ENCODE measurements around the gene TMEM9B.
A peak's percentile ranks its signal among the peaks of the same experiment; 100 is the strongest.
"Not testable (repeated sequence)": the region's sequence is repeated elsewhere in the genome, so short reads cannot be mapped to it uniquely, and the experiment has no call there.

Gene TMEM9B

DNA sequence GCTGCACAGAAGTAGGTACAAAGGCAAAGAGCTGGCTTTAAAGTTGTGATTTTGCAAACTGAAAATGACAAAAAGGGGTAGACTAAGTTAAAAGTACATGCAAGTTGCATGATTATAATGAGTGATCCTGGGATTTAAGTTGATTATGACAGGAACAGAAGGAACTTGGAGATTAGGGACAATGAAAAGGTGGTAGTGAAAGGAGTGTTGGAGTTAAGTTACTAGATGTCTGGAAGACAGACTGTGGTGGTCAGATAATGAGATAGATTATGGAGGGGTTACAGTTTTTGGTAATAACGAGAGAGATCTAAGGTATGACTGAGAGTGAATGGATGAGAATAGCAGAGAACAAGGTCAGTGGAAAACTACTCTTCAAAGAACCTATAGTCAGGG lies 7.7 kb upstream of the TMEM9B start:
- DNase-seq: no peak

DNA sequence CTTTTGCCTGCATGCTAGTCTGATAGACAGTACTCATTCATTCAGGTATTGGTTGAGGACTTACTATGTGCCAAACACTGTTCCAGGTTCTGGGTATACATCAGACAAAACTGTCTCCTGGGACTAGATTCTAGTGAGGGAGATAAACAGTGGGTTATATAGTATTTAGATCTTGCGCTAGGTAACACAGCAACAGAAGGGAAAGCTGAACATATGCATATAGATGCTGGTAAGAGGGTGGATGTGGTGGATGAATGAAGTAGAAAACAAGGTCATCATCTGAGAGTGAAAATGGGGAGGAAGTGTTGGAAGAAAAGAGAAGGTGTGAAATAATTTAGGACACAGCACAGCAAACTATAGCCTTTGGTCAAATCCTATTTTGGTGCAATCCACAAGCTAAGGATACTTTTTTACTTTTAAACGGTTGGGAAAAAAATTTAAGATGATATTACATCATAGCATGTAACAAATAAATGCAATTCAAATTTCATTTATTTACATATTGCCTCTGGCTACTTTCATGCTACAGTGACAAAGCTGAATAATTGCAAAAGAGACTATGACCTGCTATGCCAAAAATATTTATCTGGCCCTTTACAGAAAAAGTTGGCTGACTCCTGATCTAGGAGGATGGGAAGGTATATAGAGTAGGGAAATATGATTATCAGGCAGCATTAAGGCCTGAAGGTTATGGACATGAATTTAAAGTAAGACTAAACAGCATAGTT lies 7.1 kb upstream of the TMEM9B start:
- DNase-seq: no peak

DNA sequence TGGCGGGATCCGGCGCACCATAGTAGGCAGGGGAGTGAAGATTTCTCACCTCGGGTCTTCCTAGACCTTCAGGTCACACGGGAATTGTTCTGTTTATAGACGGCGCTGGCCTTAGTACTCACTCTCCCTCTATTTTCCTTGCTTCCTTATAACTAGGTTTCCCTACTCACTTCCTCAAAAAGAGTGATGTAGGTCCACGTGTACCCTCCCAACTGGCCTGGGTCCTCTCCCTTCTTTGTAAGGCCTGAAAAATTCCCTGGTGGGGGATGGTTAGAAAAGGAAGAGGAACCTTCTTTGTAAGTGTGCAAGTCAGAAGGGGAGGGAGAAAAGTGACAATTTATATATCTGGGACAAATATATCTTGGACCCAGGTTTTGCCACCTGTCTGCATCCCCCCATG lies 2.9 kb upstream of the TMEM9B start:
- DNase-seq: no peak

DNA sequence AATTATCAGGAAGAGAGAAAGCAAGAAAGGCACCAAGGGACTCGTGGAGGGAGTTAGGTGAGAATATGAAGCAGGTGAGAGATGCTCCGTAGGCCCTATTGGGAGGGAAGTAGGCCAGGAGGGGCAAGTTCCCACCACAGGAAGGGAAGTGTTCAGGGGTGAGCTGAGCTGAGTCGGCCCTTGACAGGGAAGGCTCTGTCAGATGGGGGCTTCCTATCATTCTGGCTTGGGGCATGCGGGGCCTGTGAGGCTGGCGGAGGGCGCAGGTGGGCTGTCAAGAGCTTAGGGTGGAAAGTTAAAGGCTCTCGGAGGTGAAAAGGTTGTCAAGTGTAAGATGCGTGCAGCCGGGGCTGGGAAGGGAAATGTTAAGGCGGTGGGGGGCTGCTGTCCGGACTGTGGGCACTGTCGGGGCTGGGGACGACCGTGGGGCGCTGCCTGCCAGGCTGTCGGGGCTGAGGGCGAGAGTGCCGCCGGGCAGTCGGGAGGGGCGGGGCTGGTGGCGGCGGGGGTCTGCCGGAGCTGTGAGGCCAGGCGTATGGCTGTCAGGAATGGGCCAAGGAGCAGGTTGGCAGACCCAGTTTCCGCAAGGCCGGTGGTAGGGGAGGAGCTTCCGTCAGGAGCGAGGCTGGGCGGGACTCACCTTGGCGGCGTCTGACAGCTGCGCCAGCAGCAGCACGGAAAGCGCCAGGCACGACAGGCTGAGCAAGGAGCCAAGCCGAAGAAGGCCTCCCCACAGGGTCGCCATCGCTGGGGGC lies 496 bp downstream of the TMEM9B start:
- peak; percentile 91 for DNase-seq

DNA sequence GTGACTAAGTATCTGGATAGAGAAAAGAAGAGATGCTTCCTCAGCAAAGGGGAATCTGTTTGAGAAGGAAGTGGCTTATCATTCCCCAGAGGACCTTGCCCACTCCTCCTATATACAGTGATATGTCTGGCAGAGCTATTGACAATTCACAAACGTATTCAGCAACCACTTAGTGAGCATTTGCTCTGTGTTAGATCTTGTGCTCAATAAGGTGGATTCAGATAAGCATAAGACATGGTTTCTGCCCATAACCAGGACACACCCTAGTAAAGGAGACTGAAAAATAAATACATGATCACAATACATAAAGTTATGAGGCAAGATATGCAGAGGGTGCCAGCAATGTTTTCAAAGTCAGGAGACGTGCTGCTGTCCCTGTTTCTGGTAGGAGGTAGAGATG lies 1.4 kb downstream of the TMEM9B start:
- no peak for DNase-seq

DNA sequence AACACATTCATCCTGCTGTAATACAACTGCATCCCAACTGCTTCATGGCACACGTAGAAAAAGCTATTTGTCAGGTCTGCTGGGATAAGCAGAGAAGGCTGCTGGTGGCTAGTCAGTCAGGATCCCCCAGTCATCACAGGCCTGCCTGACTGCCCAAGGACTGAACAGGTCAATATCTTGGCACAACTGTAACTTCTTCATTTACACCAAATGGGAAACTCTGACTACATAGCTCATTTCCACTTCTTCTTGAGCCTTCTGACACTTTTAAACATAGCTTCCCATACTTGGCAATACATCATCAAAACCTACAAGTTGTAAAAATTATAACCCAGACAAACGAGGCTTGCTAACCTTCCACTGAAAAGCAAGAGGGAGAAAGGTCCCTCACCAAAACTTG lies 2.8 kb downstream of the TMEM9B start:
- DNase-seq: no peak

DNA sequence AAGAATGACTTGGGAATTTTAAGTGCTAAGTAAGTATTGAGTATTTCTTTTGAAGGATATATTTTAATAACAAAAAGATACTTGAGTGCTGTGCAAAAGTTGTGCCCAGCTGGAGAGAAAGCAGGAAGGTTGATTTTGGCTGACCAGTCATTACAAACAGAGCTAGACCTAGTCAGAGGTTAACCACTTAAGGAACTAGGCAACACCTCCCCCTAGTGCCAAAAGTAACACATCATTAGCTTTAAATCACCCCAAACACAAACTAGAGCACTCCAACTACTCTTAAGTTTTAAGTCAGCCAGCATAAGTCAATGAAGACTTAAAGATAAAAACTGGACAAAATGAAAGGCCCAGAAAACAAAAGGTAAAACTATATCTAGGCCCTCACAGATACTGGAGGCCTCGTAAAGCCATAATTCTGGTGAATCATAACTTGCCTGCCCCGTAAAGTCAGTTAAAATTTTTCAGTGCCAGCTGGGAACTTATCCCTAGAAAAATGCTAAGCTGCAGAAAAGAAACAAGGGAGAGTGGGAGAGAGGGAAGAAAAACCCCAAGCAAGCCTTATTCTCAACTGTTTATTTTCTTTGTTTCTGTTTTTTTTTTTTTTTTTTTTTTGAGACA lies 4.6 kb downstream of the TMEM9B start:
- DNase-seq: no peak

DNA sequence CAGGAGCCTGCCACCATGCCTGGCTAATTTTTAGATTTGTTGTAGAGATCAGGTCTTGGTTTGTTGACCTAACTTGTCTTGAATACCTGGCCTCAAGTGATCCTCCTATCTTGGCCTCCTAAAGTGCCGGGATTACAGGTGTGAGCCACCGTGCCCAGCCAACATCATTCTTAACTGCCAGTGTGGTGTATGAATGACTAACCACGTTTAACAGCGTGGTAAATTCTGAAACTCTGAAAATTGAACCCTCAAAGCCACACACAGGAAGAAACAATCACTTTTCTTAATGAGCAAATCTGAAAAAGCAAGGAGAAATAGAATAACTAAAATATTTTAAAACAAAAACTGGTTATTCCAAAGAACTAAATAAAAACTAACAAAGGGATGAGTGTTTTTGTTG lies 7.4 kb downstream of the TMEM9B start:
- DNase-seq: no peak

DNA sequence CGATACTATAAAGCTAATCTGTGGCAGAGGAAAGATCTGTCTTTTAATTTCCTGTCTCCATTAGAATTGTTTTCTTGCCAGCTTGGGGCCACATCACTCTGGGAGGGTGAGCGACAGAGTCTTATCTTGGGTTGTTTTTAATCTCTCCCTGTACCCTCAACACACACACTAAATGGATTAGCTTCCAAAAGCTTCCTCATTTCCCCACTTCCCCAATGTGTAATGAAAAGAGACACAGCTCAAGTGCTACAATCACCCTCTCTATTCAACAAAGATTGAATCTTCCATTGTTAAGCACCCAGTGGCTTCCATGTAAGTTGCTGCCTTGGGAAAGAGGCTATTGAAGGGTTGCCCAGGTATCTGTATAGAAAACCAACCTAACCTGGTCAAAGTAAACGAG lies 15.4 kb downstream of the TMEM9B start:
- DNase-seq: no peak

DNA sequence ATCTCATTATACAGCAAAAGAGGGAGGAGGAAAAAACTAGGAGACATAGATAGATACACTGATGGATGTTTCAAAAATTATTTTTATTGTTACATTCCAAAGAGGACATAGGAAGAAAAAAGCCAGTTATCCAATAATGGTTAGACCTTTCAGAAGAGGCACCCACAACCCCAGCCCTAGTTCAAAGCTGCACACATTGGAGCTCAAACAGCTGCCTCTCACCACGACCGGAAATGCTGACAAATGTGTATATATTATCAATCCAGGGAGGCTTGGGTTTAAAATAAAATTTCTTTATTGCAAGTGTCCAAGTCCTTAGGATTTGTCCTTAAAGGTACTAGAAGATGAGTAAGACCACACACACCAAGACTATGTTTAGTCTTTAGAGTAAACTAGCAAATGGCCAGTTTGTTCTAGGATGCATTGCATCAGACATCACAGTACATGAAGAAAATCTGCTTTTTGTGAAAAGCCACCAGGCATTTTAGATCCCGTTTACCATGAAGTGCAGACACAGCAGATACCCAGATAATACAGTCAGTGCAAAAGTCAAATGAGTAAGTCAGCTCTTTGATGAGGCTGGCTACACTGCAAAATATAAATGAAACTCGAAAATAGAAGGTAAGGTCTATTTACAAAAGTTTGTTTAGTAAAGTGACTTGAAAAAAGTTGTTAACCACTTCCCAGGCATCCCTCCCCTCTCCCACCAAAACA lies 16.9 kb downstream of the TMEM9B start:
- no peak for DNase-seq

DNA sequence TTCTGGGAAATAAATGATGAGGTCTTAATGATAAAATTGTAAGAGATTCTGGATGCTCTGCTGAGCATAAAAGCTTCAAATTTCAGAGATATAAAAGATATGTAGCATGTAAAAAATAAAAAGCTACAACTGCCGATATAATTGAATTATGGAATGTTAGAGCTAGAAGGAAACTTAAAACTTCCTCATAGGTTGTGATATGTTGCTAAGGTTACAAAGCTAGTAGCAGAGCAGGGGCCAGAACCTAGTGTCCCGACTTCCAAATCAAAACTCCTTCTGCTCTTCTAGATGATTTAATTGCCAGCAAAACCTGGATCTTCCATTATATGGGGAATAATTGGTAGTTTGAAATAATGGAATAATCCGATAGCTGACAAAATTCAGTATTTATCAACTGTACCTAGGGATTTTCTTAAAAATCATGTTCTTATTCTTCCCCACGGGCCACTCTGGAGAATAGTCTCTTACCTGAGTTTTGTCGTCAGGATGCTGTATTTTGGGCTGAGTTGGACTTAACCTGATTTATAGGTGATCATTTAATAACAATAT lies 21.6 kb downstream of the TMEM9B start, which contains the start of gene ASCL3:
TSS of gene ASCL3 (minus strand) at position 499 of the 549 bp plus-strand sequence. CDS start 4,855 bp downstream, outside the sequence.
- no peak for DNase-seq

DNA sequence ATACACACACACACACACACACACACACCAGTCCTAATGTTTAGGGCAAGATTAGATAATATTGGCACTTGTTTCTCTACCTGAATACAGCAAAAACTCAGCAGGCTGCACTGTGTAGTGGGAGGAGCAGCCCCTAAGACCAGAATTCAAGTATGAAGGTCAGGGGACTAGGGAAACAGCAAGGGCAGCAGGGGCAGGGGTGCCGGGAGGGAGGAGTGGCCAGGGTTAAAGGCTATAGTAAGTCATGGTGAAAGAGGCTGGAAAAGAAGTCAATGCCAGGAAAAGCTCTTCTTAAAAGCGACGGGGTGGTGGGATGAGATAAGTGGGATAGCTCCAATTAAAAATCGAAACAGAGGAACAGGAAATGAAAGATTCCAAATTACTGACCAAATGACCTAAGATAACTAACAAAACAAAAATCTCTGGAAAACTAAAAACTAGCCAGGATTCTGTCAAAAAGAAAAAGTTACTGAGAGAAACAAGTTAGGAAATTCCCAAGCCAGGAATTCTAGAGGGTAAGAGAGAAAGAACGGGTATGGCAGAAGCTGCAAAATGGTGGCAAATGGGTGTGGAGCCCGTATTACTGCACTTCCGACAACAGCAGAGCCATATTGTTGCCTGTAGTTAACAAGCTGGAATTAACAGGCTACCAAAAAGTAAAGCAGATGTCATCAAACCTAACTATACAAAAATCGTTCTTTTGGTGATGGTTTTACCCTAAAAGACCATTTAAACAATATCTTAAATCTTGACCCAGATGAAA lies 22.7 kb downstream of the TMEM9B start:
- no peak for DNase-seq

DNA sequence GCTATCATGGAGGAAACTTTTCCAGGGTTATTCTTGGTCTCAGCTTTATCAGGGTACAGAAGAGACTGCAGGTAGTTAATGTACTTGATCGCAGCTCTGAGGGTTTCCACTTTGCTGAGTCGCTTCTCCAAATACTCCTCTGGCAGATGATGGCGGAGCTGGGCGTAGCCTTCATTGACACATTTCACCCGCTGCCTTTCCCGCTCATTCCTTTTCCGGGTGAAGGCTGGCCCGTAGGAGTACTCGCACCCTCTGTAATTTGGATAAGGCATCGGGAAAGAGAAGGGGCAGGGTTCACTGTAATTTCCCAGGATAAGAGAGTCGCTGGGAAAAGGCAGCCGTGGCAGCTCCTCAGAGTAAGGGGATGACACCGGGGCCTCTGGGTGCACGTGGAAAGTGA lies 26.6 kb downstream of the TMEM9B start:
- no peak for DNase-seq

DNA sequence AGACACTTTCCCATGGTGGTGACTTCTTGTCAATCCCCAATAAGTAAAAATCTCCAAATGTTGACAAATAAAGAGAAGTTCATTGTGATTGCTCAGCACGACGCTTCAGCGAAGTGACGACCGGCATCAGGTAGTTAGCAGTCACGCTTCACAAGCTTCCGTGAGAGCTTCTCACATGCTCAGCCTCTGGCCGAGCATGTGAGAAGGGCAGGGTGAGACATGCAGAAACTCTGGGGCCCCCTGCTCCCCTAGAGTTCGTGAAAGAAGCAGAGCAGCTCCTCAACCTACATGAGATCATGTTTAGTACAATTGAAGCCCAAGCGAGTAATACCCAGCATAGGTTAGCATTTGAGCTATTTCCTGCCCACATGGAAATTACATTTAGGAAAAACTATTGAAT lies 27.1 kb downstream of the TMEM9B start:
- DNase-seq: no peak

DNA sequence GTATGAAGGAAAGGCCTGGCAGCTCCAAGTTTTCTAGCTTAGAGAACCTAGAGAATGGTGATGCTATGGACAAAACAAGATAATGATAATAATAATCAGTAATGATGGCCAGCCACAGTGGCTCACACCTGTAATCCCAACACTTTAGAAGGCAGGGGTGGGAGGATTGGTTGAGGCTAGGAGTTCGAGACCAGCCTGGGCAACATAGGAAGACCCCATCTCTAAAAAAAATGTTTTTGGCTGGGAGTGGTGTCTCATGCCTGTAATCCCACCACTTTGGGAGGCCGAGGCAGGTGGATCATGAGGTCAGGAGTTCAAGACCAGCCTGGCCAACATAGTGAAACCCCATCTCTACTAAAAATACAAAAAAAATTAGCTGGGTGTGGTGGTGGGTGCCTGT lies 28.5 kb downstream of the TMEM9B start:
- not testable (repeated sequence) for DNase-seq

DNA sequence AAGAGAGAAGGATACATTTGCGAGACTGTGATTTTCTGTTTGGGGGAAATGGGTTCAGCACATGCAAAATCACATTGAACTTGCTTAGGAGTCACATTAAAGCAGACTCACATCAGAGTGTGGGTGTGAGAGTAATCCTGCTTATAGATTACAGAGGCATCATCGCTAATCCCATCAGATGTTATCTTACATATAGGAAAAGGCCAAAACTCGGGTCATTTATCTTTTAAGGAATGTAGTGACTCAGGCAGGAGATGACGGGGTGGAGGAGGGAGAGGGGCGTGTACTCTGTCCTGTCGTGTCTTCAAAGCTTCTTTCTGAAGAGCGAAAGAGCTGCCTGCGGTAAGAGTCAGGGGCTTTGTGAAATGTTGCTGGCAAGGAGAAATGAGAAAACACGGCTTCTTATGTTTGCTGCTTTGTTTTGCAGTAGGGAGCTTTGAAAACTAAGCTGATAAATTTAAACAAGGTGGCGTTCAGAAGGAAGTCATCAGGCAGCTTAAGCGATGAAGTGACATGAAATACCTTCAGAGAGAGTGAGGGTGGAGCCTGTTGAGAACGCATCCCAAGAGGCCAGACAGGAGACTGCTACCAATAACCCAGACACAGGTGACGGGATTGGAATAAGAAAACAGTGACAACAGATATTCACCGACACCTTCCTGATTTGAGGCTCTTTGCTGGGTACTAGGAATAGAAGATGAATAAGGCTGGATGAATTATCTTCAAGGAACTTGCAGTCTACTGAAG lies 29.3 kb downstream of the TMEM9B start:
- DNase-seq: no peak

DNA sequence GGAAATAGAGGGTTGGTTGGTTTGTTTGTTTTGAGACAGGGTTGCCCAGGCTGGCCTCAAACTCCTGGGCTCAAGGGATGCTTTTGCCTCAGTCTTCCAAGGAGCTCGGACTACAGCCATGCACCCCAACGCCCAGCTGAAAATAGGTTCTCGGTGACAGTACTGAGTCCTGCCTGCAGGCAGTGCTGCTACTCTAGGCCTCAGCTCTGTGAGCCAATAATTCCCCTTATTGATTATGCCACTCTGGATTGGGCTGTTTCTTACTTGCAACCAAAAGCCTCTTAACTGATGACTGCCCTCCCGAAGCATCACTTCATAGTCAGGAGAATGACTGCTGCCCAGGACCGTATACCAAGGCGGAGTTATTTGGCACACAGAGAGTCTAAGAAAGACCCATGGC lies 30.3 kb downstream of the TMEM9B start:
- DNase-seq: no peak

DNA sequence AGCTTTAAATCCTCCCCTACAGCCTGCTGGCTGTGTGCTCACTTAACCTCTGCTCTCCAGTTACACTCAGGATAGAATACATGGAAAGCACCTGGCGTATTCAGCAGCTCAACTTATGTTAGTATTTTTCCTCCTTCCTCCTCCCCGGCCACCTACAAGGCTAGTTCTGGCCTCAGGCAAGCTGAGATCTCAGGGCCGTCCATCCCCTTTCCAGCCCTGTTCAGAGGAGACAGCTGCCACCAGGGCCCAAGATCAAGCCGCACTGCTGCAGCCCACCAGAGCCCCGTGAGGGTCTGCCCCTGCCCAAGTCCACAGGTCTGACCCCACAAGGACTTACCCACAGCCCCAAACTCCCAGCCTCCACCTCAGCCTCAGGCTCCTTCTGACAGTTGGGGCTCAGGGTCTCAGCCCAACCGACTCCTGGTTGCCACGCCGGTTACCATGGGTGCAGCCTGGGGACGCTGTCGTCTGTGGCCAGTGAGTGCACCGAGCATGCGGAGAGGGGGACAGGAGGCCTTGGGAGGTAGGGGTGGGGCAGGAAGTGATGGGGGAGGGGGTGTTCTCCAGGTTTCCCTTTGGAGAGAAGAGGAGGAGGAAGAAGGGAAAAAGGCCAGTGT lies 31.6 kb downstream of the TMEM9B start, which contains the start of gene C11orf16:
TSS of gene C11orf16 (minus strand) at position 384 of the 617 bp plus-strand sequence. CDS start 639 bp downstream, outside the sequence.
- DNase-seq: no peak

DNA sequence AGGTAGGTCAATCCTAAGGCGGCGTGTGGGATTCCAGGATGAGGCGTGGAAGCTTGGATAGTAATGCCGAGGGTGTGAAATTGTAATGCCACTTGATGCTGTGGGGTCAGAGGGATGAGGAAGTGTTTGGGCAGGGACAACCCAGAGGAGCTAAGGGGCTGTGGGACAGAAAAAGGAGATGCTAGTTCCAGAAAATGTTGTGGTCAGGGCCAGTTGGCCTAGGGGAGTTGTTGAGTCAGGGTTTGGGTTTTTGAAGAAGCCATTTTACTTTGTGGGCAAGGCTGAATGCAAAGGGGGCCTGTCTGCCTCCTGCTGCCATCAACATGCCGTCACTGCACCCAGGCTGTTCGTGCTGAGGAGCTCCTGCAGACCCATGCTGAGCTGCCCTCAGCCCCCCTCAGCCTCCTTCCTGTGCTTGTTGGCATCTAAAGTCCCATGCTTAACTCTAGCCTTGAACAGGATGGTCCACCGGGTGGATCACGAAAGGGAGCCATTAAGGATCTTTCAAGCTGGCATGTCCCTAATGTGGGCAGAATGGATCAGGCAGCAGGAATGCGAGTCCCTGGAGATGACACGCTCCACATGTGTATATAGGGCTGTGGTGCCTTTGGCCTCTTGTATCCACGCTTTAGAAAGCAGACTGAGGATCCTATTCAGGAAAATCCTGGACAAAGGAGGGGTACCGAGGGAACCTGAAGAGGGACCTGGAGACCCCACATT lies 33.6 kb downstream of the TMEM9B start:
- no peak for DNase-seq

DNA sequence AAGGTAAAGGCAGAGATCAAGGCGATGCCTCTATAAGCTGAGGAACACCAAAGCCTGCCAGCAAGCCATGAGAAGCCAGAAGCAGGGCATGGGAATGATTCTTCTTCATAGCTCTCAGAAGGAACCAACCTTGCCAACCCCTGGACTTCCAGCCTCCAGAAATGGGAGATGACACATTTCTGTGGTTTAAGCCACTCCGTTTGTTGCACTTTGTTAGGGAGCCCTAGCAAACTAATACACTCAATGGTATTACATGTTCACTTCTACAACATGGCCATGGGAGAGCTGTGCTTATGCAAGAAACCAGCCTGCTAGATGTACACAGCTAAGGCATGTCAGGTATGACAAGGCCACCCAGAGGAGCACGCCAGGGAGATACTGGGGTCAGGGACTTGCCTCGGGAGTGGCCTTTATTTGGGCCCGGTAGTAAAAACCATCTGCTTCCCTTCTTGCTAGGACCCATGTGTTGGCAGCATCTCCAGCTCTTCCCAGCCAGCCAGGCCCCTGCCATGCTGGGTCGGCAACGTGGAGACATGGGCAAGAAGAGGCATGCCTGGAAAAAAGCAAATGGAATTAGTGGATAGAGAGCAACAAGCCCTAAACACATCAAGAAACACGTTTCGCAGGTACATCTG lies 35.1 kb downstream of the TMEM9B start:
- DNase-seq: no peak
